Tibial artery (tissue), 4 donors: ENCODE data around the gene COX6B2.

Experiments used
- DNase-seq, 2 donors: peaks; one replicate each; pipeline ENCODE4 v3.0.0-alpha.2; 2019
- H3K27ac ChIP-seq, 2 donors: fragments of 200-600 bp; sonication (generic) in 1 of 2; 1 replicate in 1 of 2; 2 replicates in 1 of 2; pipeline ENCODE4 v1.5.1; 2018 to 2019; ENCODE audit warnings: mild to moderate bottlenecking in 1 of 2
- H3K27me3 ChIP-seq, 2 donors: fragments of 200-600 bp; sonication (generic) in 1 of 2; one replicate each; pipeline versions ENCODE4 v1.5.1 to v1.6.0; 2016 to 2019
- H3K36me3 ChIP-seq, 3 donors: fragments of 200-600 bp; sonication (generic) in 2 of 3; one replicate each; pipeline ENCODE4 v1.5.1; 2016 to 2019; ENCODE audit warnings: mild to moderate bottlenecking in 2 of 3
- H3K4me1 ChIP-seq, 4 donors: fragments of 200-600 bp; sonication (generic) in 2 of 4; 1 replicate in 3 of 4; 2 replicates in 1 of 4; pipeline ENCODE4 v1.5.1; 2016 to 2019
- H3K4me3 ChIP-seq, 2 donors: fragments of 200-600 bp; sonication (generic) in 1 of 2; 1 replicate in 1 of 2; 2 replicates in 1 of 2; pipeline ENCODE4 v1.5.1; 2018 to 2019; ENCODE audit warnings: mild to moderate bottlenecking in 2 of 2
- H3K9me3 ChIP-seq, 3 donors: fragments of 200-600 bp; sonication (generic) in 1 of 3; one replicate each; pipeline ENCODE4 v1.5.1; 2016 to 2019
- CTCF ChIP-seq, 2 experiments: fragments of 200-600 bp in 1 of 2; fragments of 450-650 bp in 1 of 2; IDR thresholded peaks; one replicate each; pipeline ENCODE4 v1.5.1; 2017 to 2019; ENCODE audit warnings: antibody characterized with exemption in 2 of 2, mild to moderate bottlenecking in 1 of 2, moderate library complexity in 1 of 2
- intact Hi-C: fragments of 100-400 bp; cut with DNase I; formaldehyde crosslinking; loops from one replicate; pipeline ENCODE4 v1.15.0; 2023; ENCODE audit warnings: low total_unique reads

Gene COX6B2

GRCh38 chr19:55321466-55322137, 32.9 kb downstream of the COX6B2 start:
- Histone ChIP-seq H3K9me3 (no peaks in the 10 kb centered on the region), H3K27ac (no peak overlapping the region), H3K27me3 (peaks cover 0 to 44% of the 10 kb centered on the region in 2 donors), H3K4me1 (no peaks in the 10 kb centered on the region), H3K4me3 (no peak overlapping the region), H3K36me3 (no peaks in the 10 kb centered on the region)
- intact Hi-C loops, result no loop called here
- TF ChIP-seq CTCF (IDR thresholded peaks at IDR 0.05), result no peak
- DNase-seq, result no peak

DNA sequence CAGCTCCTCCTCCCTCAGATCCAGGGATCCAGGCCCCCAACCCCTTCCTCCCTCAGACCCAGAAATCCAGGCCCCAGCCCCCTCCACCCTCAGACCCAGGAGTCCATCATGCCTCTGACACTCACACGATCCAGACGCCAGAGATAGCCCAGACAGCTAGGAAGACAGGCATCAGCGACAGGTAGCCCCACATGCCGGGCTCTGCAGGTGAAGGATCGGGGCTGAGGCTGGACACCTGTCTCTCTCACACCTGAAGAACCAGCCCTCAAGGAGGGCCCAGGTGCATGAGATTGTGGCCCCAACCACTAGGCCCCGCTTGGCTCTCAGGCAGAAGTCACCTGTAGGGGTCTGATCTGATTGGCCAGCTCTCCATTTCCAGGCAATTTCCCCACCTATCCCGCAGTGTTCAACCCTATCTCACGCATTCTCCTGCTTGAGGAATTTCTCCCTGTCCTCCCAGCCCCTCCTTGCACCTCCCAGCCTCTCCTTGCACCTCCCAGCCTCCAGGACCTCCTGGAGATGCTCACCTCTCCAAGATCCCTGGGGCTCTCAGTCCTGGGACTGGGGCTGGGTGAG, 33.6 kb downstream of the COX6B2 start:
- no peaks in the 10 kb centered on the region for H3K36me3 ChIP-seq
- H3K4me3 ChIP-seq, result no peak overlapping the region
- no peak for TF ChIP-seq CTCF (IDR thresholded peaks at IDR 0.05)
- H3K4me1 ChIP-seq, result no peaks in the 10 kb centered on the region
- peaks cover 0 to 44% of the 10 kb centered on the region in 2 donors for H3K27me3 ChIP-seq
- no peaks in the 10 kb centered on the region for H3K9me3 ChIP-seq
- no peak overlapping the region for H3K27ac ChIP-seq
- intact Hi-C loops, result no loop called here
- DNase-seq, result no peak

GRCh38 chr19:55319785-55320184, 34.7 kb downstream of the COX6B2 start:
- no peak for DNase-seq
- Histone ChIP-seq H3K27me3 (peaks cover 0 to 33% of the 10 kb centered on the region in 2 donors), H3K9me3 (no peaks in the 10 kb centered on the region), H3K4me1 (no peaks in the 10 kb centered on the region), H3K4me3 (no peak overlapping the region), H3K27ac (no peak overlapping the region), H3K36me3 (no peaks in the 10 kb centered on the region)
- intact Hi-C loops, result no loop called here
- TF ChIP-seq CTCF (IDR thresholded peaks at IDR 0.05), result no peak

DNA sequence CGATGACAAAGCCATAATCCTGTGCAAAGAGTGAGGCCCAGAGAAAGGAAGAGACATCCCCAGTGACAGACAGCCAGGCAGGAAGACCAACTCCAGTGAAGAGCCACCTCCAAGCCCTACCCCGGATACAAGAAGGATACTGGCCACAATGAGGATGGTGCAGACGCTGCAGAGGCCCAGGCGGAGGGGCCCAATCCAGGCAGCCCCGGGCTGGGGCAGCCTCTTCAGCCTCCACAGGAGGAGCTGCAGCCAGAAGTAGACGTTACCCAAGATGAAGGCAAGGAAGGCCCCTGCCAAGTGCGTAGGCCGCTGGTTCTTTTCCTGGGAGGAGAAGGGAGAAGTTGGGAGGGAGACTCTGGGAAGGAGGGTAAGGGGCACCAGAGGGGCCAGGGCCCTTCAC, 37.9 kb downstream of the COX6B2 start:
- Histone ChIP-seq H3K4me1 (no peaks in the 10 kb centered on the region), H3K4me3 (no peak overlapping the region), H3K36me3 (no peaks in the 10 kb centered on the region), H3K27ac (no peak overlapping the region), H3K27me3 (peaks cover 0 to 15% of the 10 kb centered on the region in 2 donors), H3K9me3 (no peaks in the 10 kb centered on the region)
- no peak for TF ChIP-seq CTCF (IDR thresholded peaks at IDR 0.05)
- intact Hi-C loops, result no loop called here
- no peak for DNase-seq

GRCh38 chr19:55315956-55316525, 38.5 kb downstream of the COX6B2 start:
- Histone ChIP-seq H3K27ac (no peak overlapping the region), H3K36me3 (no peaks in the 10 kb centered on the region), H3K4me3 (no peak overlapping the region), H3K27me3 (peaks cover 0 to 13% of the 10 kb centered on the region in 2 donors), H3K4me1 (no peaks in the 10 kb centered on the region), H3K9me3 (no peaks in the 10 kb centered on the region)
- no peak for TF ChIP-seq CTCF (IDR thresholded peaks at IDR 0.05)
- intact Hi-C loops, result no loop called here
- no peak for DNase-seq
